B cell (primary cell): ENCODE results near the gene GPR3. TPM values are rescaled to one million over a fixed set of nuclear protein-coding genes. Genes with fewer than 3 reads are reported as not detected.

Experiments used
- ATAC-seq: fragments of 200-7000 bp; cut with Tn5 transposase; one replicate; pipeline ENCODE4 v1.10.0; 2021; ENCODE audit warnings: low read depth, mild to moderate bottlenecking, moderate number of reproducible peaks, moderate library complexity
- CTCF ChIA-PET: fragments of 350-600 bp; sonication (Branson Sonifier 250); formaldehyde crosslinking; loops from one replicate; lab custom pipeline; 2021; ENCODE audit warnings: antibody characterized with exemption, inconsistent platforms; lab: Charles Lee
- POLR2A ChIA-PET: fragments of 350-600 bp; sonication (Branson Sonifier 250); formaldehyde crosslinking; loops from one replicate; lab custom pipeline; 2021; ENCODE audit warnings: antibody characterized with exemption; lab: Charles Lee
- DNase-seq: peaks from one replicate; pipeline ENCODE4 v3.0.0; 2013
- H2AFZ ChIP-seq: 2 replicates; pipeline ENCODE4 v1.6.1; 2012; ENCODE audit warnings: mild to moderate bottlenecking, low read depth, low read length; ENCODE audit not compliant: insufficient read depth, poor library complexity, severe bottlenecking
- H3K27ac ChIP-seq, 2 donors: 1 replicate in 1 of 2; 2 replicates in 1 of 2; pipeline ENCODE4 v1.5.1; 2012 to 2013; ENCODE audit warnings: low read length in 2 of 2, mild to moderate bottlenecking in 2 of 2, moderate library complexity in 1 of 2
- H3K27me3 ChIP-seq, 4 experiments: fragments of 200-600 bp in 1 of 4; sonication (generic) in 1 of 4; replicated peaks in 1 of 4; 1 replicate in 2 of 4; 2 replicates in 2 of 4; pipeline versions ENCODE4 v1.6.1 to v1.7.0; 2013 to 2016; ENCODE audit warnings: low read length in 3 of 4, mild to moderate bottlenecking in 2 of 4, mixed read lengths in 1 of 4, moderate library complexity in 1 of 4; ENCODE audit not compliant: insufficient read depth in 4 of 4, control insufficient read depth in 3 of 4; ENCODE audit errors: control extremely low read depth in 1 of 4
- H3K36me3 ChIP-seq, 2 experiments: replicated peaks in 1 of 2; 1 replicate in 1 of 2; 2 replicates in 1 of 2; pipeline versions ENCODE4 v1.6.1 to v1.7.1; 2013; ENCODE audit warnings: low read length in 1 of 2; ENCODE audit not compliant: insufficient read depth in 2 of 2, control insufficient read depth in 1 of 2; ENCODE audit errors: control extremely low read depth in 1 of 2, extremely low read depth in 1 of 2
- H3K4me1 ChIP-seq, 2 donors: fragments of 200-600 bp in 1 of 2; sonication (generic) in 1 of 2; 1 replicate in 1 of 2; 2 replicates in 1 of 2; pipeline versions ENCODE4 v1.5.1 to v1.6.1; 2013 to 2017; ENCODE audit warnings: low read length in 2 of 2; ENCODE audit not compliant: control insufficient read depth in 2 of 2, insufficient read depth in 2 of 2
- H3K4me2 ChIP-seq: replicated peaks from 2 replicates; pipeline ENCODE3; 2012; ENCODE audit warnings: mild to moderate bottlenecking, low read depth, low read length; ENCODE audit not compliant: poor library complexity, severe bottlenecking
- H3K4me3 ChIP-seq, 5 experiments: fragments of 200-600 bp in 1 of 5; sonication (generic) in 1 of 5; 1 replicate in 3 of 5; 2 replicates in 2 of 5; pipeline versions ENCODE4 v1.5.1 to v1.7.0; 2011 to 2016; ENCODE audit warnings: low read length in 4 of 5, mild to moderate bottlenecking in 4 of 5, low read depth in 2 of 5, control low read depth in 1 of 5, moderate library complexity in 1 of 5; ENCODE audit not compliant: insufficient read depth in 1 of 5; ENCODE audit errors: control extremely low read depth in 1 of 5, extremely low read depth in 1 of 5
- H3K79me2 ChIP-seq: fragments of 200-600 bp; sonication (generic); one replicate; pipeline ENCODE4 v1.6.0; 2016; ENCODE audit warnings: low read length; ENCODE audit not compliant: control insufficient read depth, insufficient read depth
- H3K9ac ChIP-seq: fragments of 200-600 bp; sonication (generic); 2 replicates; pipeline ENCODE4 v1.6.1; 2017; ENCODE audit warnings: mild to moderate bottlenecking, low read length, moderate library complexity
- H3K9me3 ChIP-seq, 3 donors: one replicate each; pipeline versions ENCODE4 v1.6.1 to v1.7.1; 2013; ENCODE audit warnings: low read length in 2 of 3; ENCODE audit not compliant: control insufficient read depth in 2 of 3, insufficient read depth in 1 of 3; ENCODE audit errors: control extremely low read depth in 1 of 3
- H4K20me1 ChIP-seq: 2 replicates; pipeline ENCODE4 v1.6.0; 2012; ENCODE audit warnings: mild to moderate bottlenecking, low read length; ENCODE audit not compliant: insufficient read depth, control insufficient read depth, poor library complexity, severe bottlenecking
- H3K27ac Mint-ChIP-seq: one replicate; pipeline ENCODE4 v1.8.0; 2021; ENCODE audit warnings: mixed read lengths
- H3K27me3 Mint-ChIP-seq: one replicate; pipeline ENCODE4 v1.8.0; 2021; ENCODE audit warnings: mixed read lengths
- H3K4me1 Mint-ChIP-seq: one replicate; pipeline ENCODE4 v1.8.0; 2021; ENCODE audit warnings: mixed read lengths
- H3K4me3 Mint-ChIP-seq: one replicate; pipeline ENCODE4 v1.8.0; 2021; ENCODE audit warnings: mixed read lengths
- H3K9me3 Mint-ChIP-seq: one replicate; pipeline ENCODE4 v1.8.0; 2022; ENCODE audit warnings: mixed read lengths; ENCODE audit not compliant: insufficient read depth
- CTCF ChIP-seq: fragments of 200-600 bp; IDR thresholded peaks from one replicate; pipeline ENCODE4 v1.8.0; 2022; ENCODE audit warnings: antibody characterized with exemption, mild to moderate bottlenecking
- EZH2 ChIP-seq: IDR thresholded peaks from 2 replicates; pipeline ENCODE4 v1.6.1; 2012; ENCODE audit warnings: borderline replicate concordance, low read depth, mild to moderate bottlenecking, moderate library complexity, low read length; ENCODE audit not compliant: insufficient read depth, poor library complexity, severe bottlenecking
- WGBS: methylation state at CpG from one replicate; pipeline ENCODE4 v1.1.5; 2013; ENCODE audit warnings: missing lambda C conversion rate; ENCODE audit not compliant: insufficient coverage; 5-methylcytosine and 5-hydroxymethylcytosine counted together
- intact Hi-C: fragments of 100-400 bp; cut with micrococcal nuclease; formaldehyde crosslinking; loops from one replicate; pipeline ENCODE4 v1.10.0; 2022
- polyA plus RNA-seq: library from polyadenylated mRNA; depleted of rRNA; stranded (reverse); fragments of >200 nt; gene quantifications from 2 replicates; pipeline ENCODE4 v1.2.3, GENCODE V29; 2012
- total RNA-seq, 2 donors: library from RNA; stranded (reverse); fragments of 120-200 nt in 1 of 2; gene quantifications; 1 replicate in 1 of 2; 2 replicates in 1 of 2; pipeline versions ENCODE4 v1.2.3 to v1.2.4, GENCODE V29; 2013 to 2022

The GPR3 gene
- total and polyA plus RNA-seq, 2 donors (not counting 1 experiment from before 2014, with no cell fraction given), result 3.3 TPM; not detected in 1

DNA sequence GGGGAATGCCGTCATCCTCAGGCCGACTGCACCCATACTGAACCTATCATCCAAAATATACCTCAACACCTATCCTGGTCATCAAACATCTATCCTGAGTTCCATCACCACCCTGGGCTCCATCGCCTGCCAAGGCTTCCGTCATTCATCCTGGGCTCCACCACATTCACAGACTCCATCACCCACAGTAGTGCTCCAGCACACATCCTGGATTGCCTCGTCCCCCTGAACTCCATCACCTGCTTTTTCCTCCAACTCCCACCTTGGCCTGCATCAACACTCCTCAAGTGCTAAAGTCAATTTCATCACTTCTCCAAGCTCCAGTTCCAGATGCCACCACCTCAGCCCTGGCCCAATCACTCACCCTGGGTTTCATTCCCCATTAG is 33.5 kb upstream of the GPR3 start:
- Histone ChIP-seq H3K27ac (no peak overlapping the region), H3K4me2 (no peak overlapping the region), H2AFZ (no peak overlapping the region), H3K4me1 (peaks cover 36 to 54% of the 10 kb centered on the region in 2 donors), H4K20me1 (peaks cover 8% of the 10 kb centered on the region), H3K4me3 (no peak overlapping the region), H3K9ac (no peak overlapping the region), H3K36me3 (no peaks in the 10 kb centered on the region), H3K27me3 (no peaks in the 10 kb centered on the region), H3K9me3 (no peaks in the 10 kb centered on the region), H3K79me2 (no peaks in the 10 kb centered on the region)
- Mint-ChIP-seq H3K9me3 (no peaks in the 10 kb centered on the region), H3K4me1 (peaks cover 50% of the 10 kb centered on the region), H3K4me3 (peak overlapping the region; percentile 92), H3K27ac (peak overlapping the region; percentile 72), H3K27me3 (no peaks in the 10 kb centered on the region)
- ChIA-PET CTCF (interaction anchor here (1.0 to 11.1 kb wide), 13 partner anchors 10 to 310 kb away, joined by 3 to 135 read pairs (median 22); partner anchors contain the start of genes CD164L2, GPR3, MAP3K6 and SYTL1), POLR2A (no interaction called here)
- intact Hi-C loops, result no loop called here
- DNase-seq (no peak), ATAC-seq (no peak)
- TF ChIP-seq EZH2 (no peak), CTCF (no peak)
- 98% methylated on average over 5 of the region's 5 CpGs for WGBS

DNA sequence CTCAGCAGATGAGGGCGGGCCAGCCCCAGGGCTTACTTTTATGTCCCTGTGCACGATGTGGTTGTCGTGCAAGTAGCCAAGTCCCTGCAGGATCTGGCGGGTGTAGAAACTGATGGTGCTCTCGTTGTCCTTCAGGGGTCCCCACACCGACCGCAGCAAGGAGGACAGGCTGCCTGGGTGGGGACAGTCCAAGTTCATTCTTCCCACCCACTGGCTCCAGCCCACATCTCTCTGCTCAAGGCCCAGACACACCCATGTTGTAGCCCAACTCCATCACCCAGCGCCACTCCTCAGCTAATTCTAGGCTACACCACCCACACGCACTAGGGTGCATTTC is 32.6 kb upstream of the GPR3 start:
- no peaks in the 10 kb centered on the region for H3K27me3 ChIP-seq
- 52% methylated on average over 9 of the region's 9 CpGs for WGBS
- H3K4me3 Mint-ChIP-seq, result peak overlapping the region; percentile 92
- no peaks in the 10 kb centered on the region for H3K9me3 ChIP-seq
- H4K20me1 ChIP-seq, result peaks cover 8% of the 10 kb centered on the region
- intact Hi-C loops, result no loop called here
- peak overlapping the region; percentile 70 for H3K27ac Mint-ChIP-seq
- peak overlapping the region; percentile 48 to 63 (median 57) for H3K4me3 ChIP-seq
- peak overlapping the region; percentile 96 for H3K4me2 ChIP-seq
- peaks cover 38 to 58% of the 10 kb centered on the region in 2 donors for H3K4me1 ChIP-seq
- ChIA-PET POLR2A (interaction anchor here (0.9 kb wide), 1 partner anchor 11 kb away, joined by 3 read pairs; no protein-coding TSS in a partner anchor), CTCF (interaction anchor here (0.5 to 11.1 kb wide), 8 partner anchors 9 to 1051 kb away, joined by 3 to 135 read pairs (median 29); partner anchors contain the start of genes CD164L2, GPR3, MAP3K6 and SYTL1)
- H3K4me1 Mint-ChIP-seq, result peaks cover 56% of the 10 kb centered on the region
- TF ChIP-seq EZH2 (no peak), CTCF (no peak)
- ATAC-seq (no peak), DNase-seq (no peak)
- peak overlapping the region; percentile 69 for H3K9ac ChIP-seq
- H3K9me3 Mint-ChIP-seq, result no peaks in the 10 kb centered on the region
- H3K36me3 ChIP-seq, result no peaks in the 10 kb centered on the region
- no peaks in the 10 kb centered on the region for H3K79me2 ChIP-seq
- no peaks in the 10 kb centered on the region for H3K27me3 Mint-ChIP-seq
- peak overlapping the region; percentile 89 for H2AFZ ChIP-seq
- no peak overlapping the region for H3K27ac ChIP-seq
